A673 (cell line): ENCODE results near the gene IQSEC2.
A peak's percentile ranks its signal among the peaks of the same experiment; 100 is the strongest.

ENCODE experiments used
- EZH2 ChIP-seq: fragments of 200-600 bp; sonication (generic); IDR thresholded peaks from 2 replicates; pipeline ENCODE4 v1.6.1; 2017; ENCODE audit warnings: borderline replicate concordance, low read depth, mild to moderate bottlenecking, mixed read lengths, antibody characterized with exemption, low read length; ENCODE audit not compliant: poor library complexity, severe bottlenecking
- TF ChIP-seq, protein P1 (sequence below): fragments of 300-800, 200-600 bp; sonication (generic); conservative IDR thresholded peaks from 2 replicates; pipeline ENCODE4 v1.5.1; 2017; ENCODE audit warnings: low read depth, mild to moderate bottlenecking, antibody characterized with exemption, low read length, moderate library complexity, mixed read lengths

- TF ChIP-seq, protein P1, sequence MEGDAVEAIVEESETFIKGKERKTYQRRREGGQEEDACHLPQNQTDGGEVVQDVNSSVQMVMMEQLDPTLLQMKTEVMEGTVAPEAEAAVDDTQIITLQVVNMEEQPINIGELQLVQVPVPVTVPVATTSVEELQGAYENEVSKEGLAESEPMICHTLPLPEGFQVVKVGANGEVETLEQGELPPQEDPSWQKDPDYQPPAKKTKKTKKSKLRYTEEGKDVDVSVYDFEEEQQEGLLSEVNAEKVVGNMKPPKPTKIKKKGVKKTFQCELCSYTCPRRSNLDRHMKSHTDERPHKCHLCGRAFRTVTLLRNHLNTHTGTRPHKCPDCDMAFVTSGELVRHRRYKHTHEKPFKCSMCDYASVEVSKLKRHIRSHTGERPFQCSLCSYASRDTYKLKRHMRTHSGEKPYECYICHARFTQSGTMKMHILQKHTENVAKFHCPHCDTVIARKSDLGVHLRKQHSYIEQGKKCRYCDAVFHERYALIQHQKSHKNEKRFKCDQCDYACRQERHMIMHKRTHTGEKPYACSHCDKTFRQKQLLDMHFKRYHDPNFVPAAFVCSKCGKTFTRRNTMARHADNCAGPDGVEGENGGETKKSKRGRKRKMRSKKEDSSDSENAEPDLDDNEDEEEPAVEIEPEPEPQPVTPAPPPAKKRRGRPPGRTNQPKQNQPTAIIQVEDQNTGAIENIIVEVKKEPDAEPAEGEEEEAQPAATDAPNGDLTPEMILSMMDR, result no peak
- peak; percentile 84 for TF ChIP-seq EZH2
These were observed 39.3 kb upstream of the IQSEC2 start for GRCh38 chrX:53320543-53321229.
